Measurements from ENCODE around the gene BRI3. TPM values are rescaled to one million over a fixed set of nuclear protein-coding genes. Genes with fewer than 3 reads are reported as not detected.
A peak's percentile ranks its signal among the peaks of the same experiment; 100 is the strongest.

The BRI3 gene
- total RNA-seq, 1 experiment from 2014 or later = 102 TPM

DNA sequence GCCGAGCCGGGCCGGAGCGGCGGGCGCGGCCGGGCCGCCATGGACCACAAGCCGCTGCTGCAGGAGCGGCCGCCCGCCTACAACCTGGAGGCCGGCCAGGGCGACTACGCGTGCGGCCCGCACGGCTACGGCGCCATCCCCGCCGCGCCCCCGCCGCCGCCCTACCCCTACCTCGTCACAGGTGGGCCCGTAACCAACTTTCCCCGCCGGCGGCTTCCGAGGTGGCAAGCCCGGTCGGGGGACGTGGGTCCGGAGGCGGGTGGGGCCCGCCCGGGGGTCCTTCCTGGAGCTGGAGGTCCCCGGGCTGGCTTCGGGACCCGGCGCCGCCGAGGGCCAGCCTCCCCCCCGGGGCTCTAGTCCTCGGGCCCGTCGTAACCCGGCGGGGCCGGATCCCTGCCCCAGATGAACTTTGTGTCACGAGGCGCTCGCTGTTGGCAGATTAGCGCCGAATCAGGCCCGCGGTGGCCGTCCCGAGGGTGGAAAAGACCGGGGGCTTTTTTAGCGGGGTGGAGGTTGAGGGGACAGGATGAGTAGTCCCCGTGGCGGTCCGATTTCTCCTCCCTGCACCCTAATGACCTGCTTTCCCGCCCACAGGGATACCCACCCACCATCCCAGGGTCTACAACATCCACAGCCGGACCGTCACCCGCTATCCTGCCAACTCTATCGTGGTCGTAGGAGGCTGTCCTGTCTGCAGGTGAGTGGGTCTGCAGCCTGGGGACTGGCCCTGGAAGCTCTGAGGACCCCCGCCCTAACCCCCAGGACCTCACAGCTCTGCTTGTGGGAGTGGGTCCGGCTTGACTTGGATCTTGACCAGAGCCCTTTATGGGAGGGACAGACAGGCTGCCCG is 496 bp downstream of the BRI3 start:
- Histone ChIP-seq H3K9me2 (ENCODE audit: insufficient read depth) (no peaks in the 10 kb centered on the region), H3K9me3 (ENCODE audit: control insufficient read depth in 1 of 2, insufficient read depth in 1 of 2, low read depth in 1 of 2, low read length in 2 of 2) (no peaks in the 10 kb centered on the region), H3K27ac (ENCODE audit: low read depth, low read length) (peak overlapping the region; percentile 75), H2AFZ (ENCODE audit: low read depth, low read length, poor library complexity, severe bottlenecking) (no peak overlapping the region), H3K4me3 (replicated peaks in 1 of 2; ENCODE audit: low read depth in 1 of 2, low read length in 2 of 2) (peak overlapping the region; percentile 81 to 83), H3K9ac (ENCODE audit: low read length) (peak overlapping the region; percentile 95), H3K36me3 (ENCODE audit: control insufficient read depth in 1 of 2, insufficient read depth in 2 of 2, low read length in 2 of 2) (no peaks in the 10 kb centered on the region), H3K79me2 (ENCODE audit: insufficient read depth, low read length) (peaks cover 52% of the 10 kb centered on the region), H3K27me3 (ENCODE audit: insufficient read depth, low read length) (no peaks in the 10 kb centered on the region), H4K20me1 (ENCODE audit: insufficient read depth) (no peaks in the 10 kb centered on the region), H3K4me1 (ENCODE audit: control insufficient read depth in 1 of 2, insufficient read depth in 2 of 2, low read length in 2 of 2) (peaks cover 43 to 68% of the 10 kb centered on the region in 2 experiments), H3K4me2 (ENCODE audit: low read length) (peak overlapping the region; percentile 95)
- ATAC-seq (peak; percentile 36), DNase-seq (ENCODE audit: low read depth, low spot score) (no peak)
- no TSS peak for BruUV-seq (replicated peaks)
- POLR2A ChIA-PET = no interaction called here
- intact Hi-C loops (cut with micrococcal nuclease) = no loop called here
- CTCF ChIA-PET = interaction anchor here (1.4 kb wide), 1 partner anchor 119 kb away, joined by 3 read pairs; the partner anchor contains the start of gene BAIAP2L1
- RAD21 ChIA-PET (ENCODE audit: low non-redundant PET in 1 of 2, low total read pairs in 2 of 2, uncharacterized antibody in 2 of 2, unreplicated experiment in 2 of 2) = no interaction called here
- TF ChIP-seq ZFX (IDR thresholded peaks at IDR 0.05) (peak; percentile 80), POLR2A (IDR thresholded peaks at IDR 0.05; ENCODE audit: borderline replicate concordance, extremely low read depth, insufficient read depth, insufficient read length) (no peak)

DNA sequence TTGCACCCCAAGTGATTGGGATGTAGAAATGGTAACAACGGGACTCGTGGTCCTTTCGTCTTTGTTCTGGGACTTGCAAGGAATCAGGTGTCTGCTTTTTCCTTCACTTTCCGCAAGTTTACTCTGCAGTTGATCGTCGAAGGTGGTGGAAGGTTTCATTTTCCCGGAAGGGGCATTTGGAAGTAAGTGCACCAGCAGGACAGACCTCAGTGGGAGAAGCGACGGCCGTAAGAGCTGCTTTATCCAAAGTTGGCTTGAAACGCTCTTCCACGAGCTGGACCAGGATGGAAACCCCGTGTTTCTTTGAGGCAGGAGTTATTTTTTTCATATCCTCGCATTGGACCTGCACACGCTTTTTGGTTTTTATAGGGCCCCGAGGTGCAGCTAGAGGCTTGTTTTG is 1.2 kb downstream of the BRI3 start:
- ChIA-PET CTCF (interaction anchor here (1.4 kb wide), 1 partner anchor 118 kb away, joined by 3 read pairs; the partner anchor contains the start of gene BAIAP2L1), RAD21 (ENCODE audit: low non-redundant PET in 1 of 2, low total read pairs in 2 of 2, uncharacterized antibody in 2 of 2, unreplicated experiment in 2 of 2) (interaction anchor here in 1 of 2 experiments (0.5 kb wide), 1 partner anchor 29 kb away, joined by 4 read pairs; no protein-coding TSS in a partner anchor), POLR2A (no interaction called here)
- TF ChIP-seq POLR2A (IDR thresholded peaks at IDR 0.05; ENCODE audit: borderline replicate concordance, extremely low read depth, insufficient read depth, insufficient read length) (no peak), SP1 (IDR thresholded peaks at IDR 0.05; ENCODE audit: low read depth) (no peak)
- TF ChIP-seq, protein P1, sequence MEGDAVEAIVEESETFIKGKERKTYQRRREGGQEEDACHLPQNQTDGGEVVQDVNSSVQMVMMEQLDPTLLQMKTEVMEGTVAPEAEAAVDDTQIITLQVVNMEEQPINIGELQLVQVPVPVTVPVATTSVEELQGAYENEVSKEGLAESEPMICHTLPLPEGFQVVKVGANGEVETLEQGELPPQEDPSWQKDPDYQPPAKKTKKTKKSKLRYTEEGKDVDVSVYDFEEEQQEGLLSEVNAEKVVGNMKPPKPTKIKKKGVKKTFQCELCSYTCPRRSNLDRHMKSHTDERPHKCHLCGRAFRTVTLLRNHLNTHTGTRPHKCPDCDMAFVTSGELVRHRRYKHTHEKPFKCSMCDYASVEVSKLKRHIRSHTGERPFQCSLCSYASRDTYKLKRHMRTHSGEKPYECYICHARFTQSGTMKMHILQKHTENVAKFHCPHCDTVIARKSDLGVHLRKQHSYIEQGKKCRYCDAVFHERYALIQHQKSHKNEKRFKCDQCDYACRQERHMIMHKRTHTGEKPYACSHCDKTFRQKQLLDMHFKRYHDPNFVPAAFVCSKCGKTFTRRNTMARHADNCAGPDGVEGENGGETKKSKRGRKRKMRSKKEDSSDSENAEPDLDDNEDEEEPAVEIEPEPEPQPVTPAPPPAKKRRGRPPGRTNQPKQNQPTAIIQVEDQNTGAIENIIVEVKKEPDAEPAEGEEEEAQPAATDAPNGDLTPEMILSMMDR (IDR thresholded peaks at IDR 0.05 in 2 of 3, conservative IDR thresholded peaks at IDR 0.05 in 1 of 3; ENCODE audit: borderline replicate concordance in 1 of 3, insufficient read depth in 1 of 3, low read depth in 2 of 3, low read length in 2 of 3) = no peak
- TF ChIP-seq, protein P2, sequence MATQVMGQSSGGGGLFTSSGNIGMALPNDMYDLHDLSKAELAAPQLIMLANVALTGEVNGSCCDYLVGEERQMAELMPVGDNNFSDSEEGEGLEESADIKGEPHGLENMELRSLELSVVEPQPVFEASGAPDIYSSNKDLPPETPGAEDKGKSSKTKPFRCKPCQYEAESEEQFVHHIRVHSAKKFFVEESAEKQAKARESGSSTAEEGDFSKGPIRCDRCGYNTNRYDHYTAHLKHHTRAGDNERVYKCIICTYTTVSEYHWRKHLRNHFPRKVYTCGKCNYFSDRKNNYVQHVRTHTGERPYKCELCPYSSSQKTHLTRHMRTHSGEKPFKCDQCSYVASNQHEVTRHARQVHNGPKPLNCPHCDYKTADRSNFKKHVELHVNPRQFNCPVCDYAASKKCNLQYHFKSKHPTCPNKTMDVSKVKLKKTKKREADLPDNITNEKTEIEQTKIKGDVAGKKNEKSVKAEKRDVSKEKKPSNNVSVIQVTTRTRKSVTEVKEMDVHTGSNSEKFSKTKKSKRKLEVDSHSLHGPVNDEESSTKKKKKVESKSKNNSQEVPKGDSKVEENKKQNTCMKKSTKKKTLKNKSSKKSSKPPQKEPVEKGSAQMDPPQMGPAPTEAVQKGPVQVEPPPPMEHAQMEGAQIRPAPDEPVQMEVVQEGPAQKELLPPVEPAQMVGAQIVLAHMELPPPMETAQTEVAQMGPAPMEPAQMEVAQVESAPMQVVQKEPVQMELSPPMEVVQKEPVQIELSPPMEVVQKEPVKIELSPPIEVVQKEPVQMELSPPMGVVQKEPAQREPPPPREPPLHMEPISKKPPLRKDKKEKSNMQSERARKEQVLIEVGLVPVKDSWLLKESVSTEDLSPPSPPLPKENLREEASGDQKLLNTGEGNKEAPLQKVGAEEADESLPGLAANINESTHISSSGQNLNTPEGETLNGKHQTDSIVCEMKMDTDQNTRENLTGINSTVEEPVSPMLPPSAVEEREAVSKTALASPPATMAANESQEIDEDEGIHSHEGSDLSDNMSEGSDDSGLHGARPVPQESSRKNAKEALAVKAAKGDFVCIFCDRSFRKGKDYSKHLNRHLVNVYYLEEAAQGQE (IDR thresholded peaks at IDR 0.05; ENCODE audit: low read depth) = no peak
- BruUV-seq (replicated peaks) = TSS peak; percentile 77
- H4K20me1 ChIP-seq (ENCODE audit: insufficient read depth) = no peaks in the 10 kb centered on the region; the same call in 1 of the 2 replicates
- H3K27me3 ChIP-seq (ENCODE audit: insufficient read depth, low read length) = no peaks in the 10 kb centered on the region
- H3K4me3 ChIP-seq (replicated peaks in 1 of 2; ENCODE audit: low read depth in 1 of 2, low read length in 2 of 2) = peak overlapping the region; percentile 81 to 83
- H3K27ac ChIP-seq (ENCODE audit: low read depth, low read length) = peak overlapping the region; percentile 75; the same call in 1 of the 2 replicates
- peaks cover 59% of the 10 kb centered on the region for H3K79me2 ChIP-seq (ENCODE audit: insufficient read depth, low read length)
- no peak overlapping the region for H2AFZ ChIP-seq (ENCODE audit: low read depth, low read length, poor library complexity, severe bottlenecking)
- ATAC-seq (no peak), DNase-seq (ENCODE audit: low read depth, low spot score) (no peak)
- H3K4me1 ChIP-seq (ENCODE audit: control insufficient read depth in 1 of 2, insufficient read depth in 2 of 2, low read length in 2 of 2) = peaks cover 47 to 76% of the 10 kb centered on the region in 2 experiments
- no peaks in the 10 kb centered on the region for H3K36me3 ChIP-seq (ENCODE audit: control insufficient read depth in 1 of 2, insufficient read depth in 2 of 2, low read length in 2 of 2)
- peak overlapping the region; percentile 95 for H3K4me2 ChIP-seq (ENCODE audit: low read length)
- intact Hi-C loops (cut with micrococcal nuclease) = no loop called here
- no peaks in the 10 kb centered on the region for H3K9me2 ChIP-seq (ENCODE audit: insufficient read depth)
- H3K9me3 ChIP-seq (ENCODE audit: control insufficient read depth in 1 of 2, insufficient read depth in 1 of 2, low read depth in 1 of 2, low read length in 2 of 2) = no peaks in the 10 kb centered on the region
- H3K9ac ChIP-seq (ENCODE audit: low read length) = peak overlapping the region; percentile 95

Measured in HCT116 (cell line).